OCI-LY1 (cell line): ENCODE results near the gene FSD1L.

ENCODE experiments used
- CTCF ChIP-seq: fragments of 200-600 bp; sonication (generic), shearing (Covaris generic); IDR thresholded peaks from 2 replicates; pipeline ENCODE4 v1.5.1; 2017; ENCODE audit warnings: mild to moderate bottlenecking, antibody characterized with exemption, low read length, moderate library complexity, mixed read lengths
- EZH2 ChIP-seq: fragments of 200-600 bp; sonication (generic), shearing (Covaris generic); IDR thresholded peaks from 2 replicates; pipeline ENCODE4 v1.8.0; 2017; ENCODE audit warnings: borderline replicate concordance, mixed run types, mild to moderate bottlenecking, antibody characterized with exemption, low read length, moderate library complexity, mixed read lengths

- TF ChIP-seq EZH2 (no peak), CTCF (no peak)
These were observed 15.5 kb upstream of the FSD1L start for GRCh38 chr9:105432247-105432842.
